ENCODE data around the gene DDX52. TPM values are rescaled to one million over a fixed set of nuclear protein-coding genes. Genes with fewer than 3 reads are reported as not detected.

Gene DDX52
- total RNA-seq, 1 donor from 2014 or later = 14.5 TPM

DNA sequence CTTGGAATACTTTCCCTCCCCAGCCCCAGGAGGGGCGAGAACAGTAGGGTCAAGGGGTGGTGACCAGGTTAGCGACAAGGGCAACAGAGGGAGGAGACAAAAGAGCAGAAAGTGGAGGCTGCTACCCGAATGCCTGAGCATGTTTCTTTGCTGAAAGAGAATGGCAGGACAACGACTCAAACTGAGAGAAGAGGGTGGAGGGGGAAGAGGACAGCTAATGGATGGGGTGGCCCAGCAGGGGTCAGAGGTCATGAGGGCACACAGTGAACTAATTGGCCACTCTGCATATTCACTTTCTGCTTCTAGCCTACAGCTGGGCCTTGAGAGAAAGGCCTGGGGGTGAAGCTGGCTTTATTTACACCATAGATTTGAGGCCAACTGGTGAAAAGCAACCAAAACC is 19.1 kb upstream of the DDX52 start:
- Histone ChIP-seq H3K4me3 (ENCODE audit: low read depth, low read length) (no peak overlapping the region), H3K36me3 (ENCODE audit: control insufficient read depth, insufficient read depth, low read length) (no peaks in the 10 kb centered on the region), H3K27me3 (ENCODE audit: control insufficient read depth, insufficient read depth, low read length) (no peaks in the 10 kb centered on the region)
- FAIRE-seq (no peak), DNase-seq (ENCODE audit: low read depth) (no peak)
- TF ChIP-seq, protein P1, sequence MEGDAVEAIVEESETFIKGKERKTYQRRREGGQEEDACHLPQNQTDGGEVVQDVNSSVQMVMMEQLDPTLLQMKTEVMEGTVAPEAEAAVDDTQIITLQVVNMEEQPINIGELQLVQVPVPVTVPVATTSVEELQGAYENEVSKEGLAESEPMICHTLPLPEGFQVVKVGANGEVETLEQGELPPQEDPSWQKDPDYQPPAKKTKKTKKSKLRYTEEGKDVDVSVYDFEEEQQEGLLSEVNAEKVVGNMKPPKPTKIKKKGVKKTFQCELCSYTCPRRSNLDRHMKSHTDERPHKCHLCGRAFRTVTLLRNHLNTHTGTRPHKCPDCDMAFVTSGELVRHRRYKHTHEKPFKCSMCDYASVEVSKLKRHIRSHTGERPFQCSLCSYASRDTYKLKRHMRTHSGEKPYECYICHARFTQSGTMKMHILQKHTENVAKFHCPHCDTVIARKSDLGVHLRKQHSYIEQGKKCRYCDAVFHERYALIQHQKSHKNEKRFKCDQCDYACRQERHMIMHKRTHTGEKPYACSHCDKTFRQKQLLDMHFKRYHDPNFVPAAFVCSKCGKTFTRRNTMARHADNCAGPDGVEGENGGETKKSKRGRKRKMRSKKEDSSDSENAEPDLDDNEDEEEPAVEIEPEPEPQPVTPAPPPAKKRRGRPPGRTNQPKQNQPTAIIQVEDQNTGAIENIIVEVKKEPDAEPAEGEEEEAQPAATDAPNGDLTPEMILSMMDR (IDR thresholded peaks at IDR 0.05; ENCODE audit: insufficient read depth, low read length, severe bottlenecking) = no peak

DNA sequence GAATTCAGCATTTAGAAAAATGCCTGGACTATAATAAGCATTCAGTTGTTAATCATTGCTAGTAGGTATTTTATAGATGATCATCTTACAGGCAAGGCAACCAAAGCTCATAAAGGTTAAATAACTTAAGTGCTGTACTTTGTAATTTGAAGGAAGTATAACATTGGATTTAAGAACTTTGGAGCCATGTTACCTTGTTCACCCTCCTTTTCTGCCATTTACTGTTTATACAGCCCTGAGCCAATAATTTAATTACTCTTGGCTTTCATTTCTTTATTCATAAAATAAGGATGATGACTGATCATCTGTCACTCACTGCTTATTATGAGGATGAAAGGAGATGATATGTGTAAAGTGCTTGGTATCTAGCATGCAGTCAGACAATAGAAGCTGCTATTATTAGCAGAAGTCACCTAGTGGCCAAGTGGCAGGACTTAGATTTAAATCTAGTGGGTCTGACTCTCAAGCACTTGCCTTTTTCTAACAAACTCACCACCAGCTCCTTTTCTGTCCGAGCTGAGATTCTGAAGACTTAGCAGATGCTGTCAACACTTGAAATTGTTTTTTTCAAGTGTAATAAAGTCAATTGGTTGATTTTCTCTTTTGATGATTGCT is 18.3 kb upstream of the DDX52 start:
- Histone ChIP-seq H3K4me3 (ENCODE audit: low read depth, low read length) (no peak overlapping the region), H3K36me3 (ENCODE audit: control insufficient read depth, insufficient read depth, low read length) (no peaks in the 10 kb centered on the region), H3K27me3 (ENCODE audit: control insufficient read depth, insufficient read depth, low read length) (no peaks in the 10 kb centered on the region)
- FAIRE-seq (no peak), DNase-seq (ENCODE audit: low read depth) (no peak)
- TF ChIP-seq, protein P1 (IDR thresholded peaks at IDR 0.05; ENCODE audit: insufficient read depth, low read length, severe bottlenecking) = no peak

DNA sequence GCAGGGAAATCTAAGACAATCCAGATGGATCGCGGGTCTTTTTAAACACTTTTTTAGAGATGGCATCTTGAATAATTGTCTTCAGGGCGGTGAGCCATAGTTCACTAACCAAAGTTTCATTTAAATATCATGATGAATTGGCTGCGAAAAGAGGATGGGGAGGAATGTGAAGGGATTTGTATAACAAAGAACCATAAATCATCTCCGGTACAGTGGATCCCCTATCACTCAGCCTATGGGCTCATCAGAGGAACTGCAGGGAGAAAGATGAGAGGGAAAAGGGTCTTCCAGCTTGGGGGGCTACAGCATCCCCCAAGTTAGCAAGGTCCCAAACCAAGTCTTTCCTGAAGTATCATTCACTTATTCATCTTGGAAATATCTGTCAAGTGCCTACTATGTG is 16.7 kb upstream of the DDX52 start:
- FAIRE-seq = no peak
- TF ChIP-seq, protein P1 (IDR thresholded peaks at IDR 0.05; ENCODE audit: insufficient read depth, low read length, severe bottlenecking) = no peak
- no peaks in the 10 kb centered on the region for H3K36me3 ChIP-seq (ENCODE audit: control insufficient read depth, insufficient read depth, low read length)

DNA sequence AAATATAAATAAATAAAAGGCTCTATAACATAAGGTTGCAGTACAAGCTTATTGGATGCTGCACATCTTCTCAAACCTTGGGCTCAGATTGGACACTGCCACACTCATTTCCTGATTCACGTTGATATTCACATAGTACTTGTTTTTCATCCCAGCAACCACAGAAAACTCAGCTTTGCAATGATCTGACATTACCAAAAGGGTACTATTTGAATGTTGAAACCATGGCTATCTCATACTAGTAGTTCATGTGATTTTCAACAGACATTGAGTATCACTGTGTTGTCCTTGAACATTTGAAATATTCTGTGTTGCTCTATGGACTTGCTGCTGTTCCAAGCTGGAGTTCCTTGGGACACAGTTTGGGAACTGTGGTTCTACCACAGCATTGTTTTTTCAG is 14.0 kb upstream of the DDX52 start:
- DNase-seq (ENCODE audit: low read depth) (no peak), FAIRE-seq (no peak)
- Histone ChIP-seq H3K36me3 (ENCODE audit: control insufficient read depth, insufficient read depth, low read length) (no peaks in the 10 kb centered on the region), H3K4me3 (ENCODE audit: low read depth, low read length) (no peak overlapping the region), H3K27me3 (ENCODE audit: control insufficient read depth, insufficient read depth, low read length) (no peaks in the 10 kb centered on the region)
- TF ChIP-seq, protein P1 (IDR thresholded peaks at IDR 0.05; ENCODE audit: insufficient read depth, low read length, severe bottlenecking) = no peak

More for the DNA sequence above, 16.7 kb upstream of the DDX52 start:
- no peak for DNase-seq (ENCODE audit: low read depth)
- Histone ChIP-seq H3K4me3 (ENCODE audit: low read depth, low read length) (no peak overlapping the region), H3K27me3 (ENCODE audit: control insufficient read depth, insufficient read depth, low read length) (no peaks in the 10 kb centered on the region)

DNA sequence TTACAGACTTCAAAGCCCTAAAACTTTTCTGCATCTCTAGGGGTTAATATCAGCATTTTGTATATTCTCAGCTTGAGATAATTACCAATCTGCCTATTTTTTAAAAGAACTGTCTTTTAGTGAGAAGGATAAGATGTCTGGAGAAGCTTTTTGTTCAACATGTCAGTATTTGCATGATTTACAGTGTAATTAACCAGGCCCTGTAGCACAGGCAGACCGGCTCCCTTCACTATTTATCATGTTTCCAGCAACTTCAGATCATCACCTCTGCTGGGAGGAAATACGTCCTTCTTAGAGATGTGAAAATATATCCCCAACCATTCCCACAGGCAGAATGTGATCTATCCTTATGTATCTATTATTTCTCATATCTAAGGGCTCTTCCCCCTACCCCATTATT is 8.6 kb upstream of the DDX52 start:
- Histone ChIP-seq H3K4me3 (ENCODE audit: low read depth, low read length) (no peak overlapping the region), H3K27me3 (ENCODE audit: control insufficient read depth, insufficient read depth, low read length) (no peaks in the 10 kb centered on the region), H3K36me3 (ENCODE audit: control insufficient read depth, insufficient read depth, low read length) (no peaks in the 10 kb centered on the region)
- TF ChIP-seq, protein P1 (IDR thresholded peaks at IDR 0.05; ENCODE audit: insufficient read depth, low read length, severe bottlenecking) = no peak
- FAIRE-seq (no peak), DNase-seq (ENCODE audit: low read depth) (no peak)

DNA sequence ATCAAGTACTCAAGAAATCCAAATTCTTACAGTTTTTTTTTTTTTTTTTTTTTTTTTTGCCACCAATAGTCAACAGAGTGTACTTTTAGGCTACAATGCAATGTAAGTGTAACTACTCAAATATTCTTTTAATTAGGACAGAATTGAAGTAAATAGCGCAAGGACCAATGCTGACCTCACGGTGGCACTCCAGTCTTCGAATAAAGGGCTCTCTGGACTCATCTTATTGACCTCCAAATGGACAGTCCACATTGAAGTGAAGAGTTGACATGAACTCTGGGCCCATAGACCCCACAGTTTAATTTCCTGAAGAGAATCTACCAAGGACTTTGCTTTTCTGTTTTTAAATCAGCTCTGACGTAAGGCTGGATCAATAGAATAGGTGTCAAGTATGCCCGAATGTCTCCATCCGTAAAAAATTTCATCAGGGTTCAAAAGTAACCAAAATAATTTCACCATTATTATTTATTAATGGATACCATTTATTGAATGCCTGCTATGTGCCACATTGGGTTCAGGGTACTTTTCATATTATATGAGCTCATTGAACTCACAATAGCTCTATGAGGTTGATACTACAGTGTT is 7.3 kb upstream of the DDX52 start:
- Histone ChIP-seq H3K27me3 (ENCODE audit: control insufficient read depth, insufficient read depth, low read length) (no peaks in the 10 kb centered on the region), H3K4me3 (ENCODE audit: low read depth, low read length) (no peak overlapping the region), H3K36me3 (ENCODE audit: control insufficient read depth, insufficient read depth, low read length) (no peaks in the 10 kb centered on the region)
- DNase-seq (ENCODE audit: low read depth) (peak; percentile 40), FAIRE-seq (no peak)
- TF ChIP-seq, protein P1 (IDR thresholded peaks at IDR 0.05; ENCODE audit: insufficient read depth, low read length, severe bottlenecking) = peak; percentile 51
